ENCODE results near the gene TSHB. TPM values are rescaled to one million over a fixed set of nuclear protein-coding genes. Genes with fewer than 3 reads are reported as not detected.

The TSHB gene
- total RNA-seq, 1 donor from 2014 or later: not detected

Other genes with a start within 250 kb of the TSHB start
- gene SIKE1, start 249.1 kb upstream of the TSHB start, total RNA-seq: 34.8 TPM
- gene SYCP1, start 175.0 kb upstream of the TSHB start, total RNA-seq: not detected
- 4.3 TPM for gene TSPAN2, start 59.7 kb downstream of the TSHB start, total RNA-seq

Measured in mesenteric fat pad (tissue), 1 donor.